ENCODE measurements around the gene RASGRF1. TPM values are rescaled to one million over a fixed set of nuclear protein-coding genes. Genes with fewer than 3 reads are reported as not detected.
A peak's percentile ranks its signal among the peaks of the same experiment; 100 is the strongest.

RASGRF1 gene
- polyA plus RNA-seq, 1 donor, result 0.61 TPM

- no peaks in the 10 kb centered on the region for H3K9me3 ChIP-seq (ENCODE audit: control insufficient read depth, low read depth, low read length)
- no peaks in the 10 kb centered on the region for H3K36me3 ChIP-seq (ENCODE audit: control insufficient read depth, insufficient read depth, low read length)
- DNase-seq, result no peak
- peaks cover 67% of the 10 kb centered on the region for H3K4me1 ChIP-seq (ENCODE audit: control insufficient read depth, insufficient read depth, low read length)
- peak overlapping the region; percentile 93 for H3K27ac ChIP-seq (ENCODE audit: low read length)
- no CpG with 5 or more reads among the region's 9 CpGs for WGBS (ENCODE audit: insufficient coverage, low lambda C conversion rate)
- no peak overlapping the region for H3K4me3 ChIP-seq (ENCODE audit: low read length)
- no peaks in the 10 kb centered on the region for H3K27me3 ChIP-seq (ENCODE audit: control insufficient read depth, insufficient read depth, low read length)
Measured at GRCh38 chr15:78989701-78990240, 100.8 kb downstream of the RASGRF1 start.

GRCh38 chr15:78988361-78988911 is 102.1 kb downstream of the RASGRF1 start:
- H3K27me3 ChIP-seq (ENCODE audit: control insufficient read depth, insufficient read depth, low read length), result no peaks in the 10 kb centered on the region
- no peak overlapping the region for H3K4me3 ChIP-seq (ENCODE audit: low read length)
- H3K27ac ChIP-seq (ENCODE audit: low read length), result peak overlapping the region; percentile 93
- WGBS (ENCODE audit: insufficient coverage, low lambda C conversion rate), result no CpG with 5 or more reads among the region's 7 CpGs
- H3K36me3 ChIP-seq (ENCODE audit: control insufficient read depth, insufficient read depth, low read length), result no peaks in the 10 kb centered on the region
- H3K4me1 ChIP-seq (ENCODE audit: control insufficient read depth, insufficient read depth, low read length), result peaks cover 54% of the 10 kb centered on the region
- DNase-seq, result peak; percentile 97 to 98
- no peaks in the 10 kb centered on the region for H3K9me3 ChIP-seq (ENCODE audit: control insufficient read depth, low read depth, low read length)

GRCh38 chr15:78987556-78988360 is 102.8 kb downstream of the RASGRF1 start:
- no peak for DNase-seq
- Histone ChIP-seq H3K36me3 (ENCODE audit: control insufficient read depth, insufficient read depth, low read length) (no peaks in the 10 kb centered on the region), H3K4me1 (ENCODE audit: control insufficient read depth, insufficient read depth, low read length) (peaks cover 47% of the 10 kb centered on the region), H3K9me3 (ENCODE audit: control insufficient read depth, low read depth, low read length) (no peaks in the 10 kb centered on the region), H3K27ac (ENCODE audit: low read length) (peak overlapping the region; percentile 93), H3K4me3 (ENCODE audit: low read length) (no peak overlapping the region), H3K27me3 (ENCODE audit: control insufficient read depth, insufficient read depth, low read length) (no peaks in the 10 kb centered on the region)
- WGBS (ENCODE audit: insufficient coverage, low lambda C conversion rate), result 100% methylated on average over 1 of the region's 10 CpGs

GRCh38 chr15:78985859-78986475 is 104.6 kb downstream of the RASGRF1 start:
- no peaks in the 10 kb centered on the region for H3K27me3 ChIP-seq (ENCODE audit: control insufficient read depth, insufficient read depth, low read length)
- H3K36me3 ChIP-seq (ENCODE audit: control insufficient read depth, insufficient read depth, low read length), result no peaks in the 10 kb centered on the region
- WGBS (ENCODE audit: insufficient coverage, low lambda C conversion rate), result 100% methylated on average over 2 of the region's 6 CpGs
- H3K27ac ChIP-seq (ENCODE audit: low read length), result no peak overlapping the region
- no peak overlapping the region for H3K4me3 ChIP-seq (ENCODE audit: low read length)
- no peak for DNase-seq
- H3K9me3 ChIP-seq (ENCODE audit: control insufficient read depth, low read depth, low read length), result no peaks in the 10 kb centered on the region
- peaks cover 29% of the 10 kb centered on the region for H3K4me1 ChIP-seq (ENCODE audit: control insufficient read depth, insufficient read depth, low read length)

- WGBS (ENCODE audit: insufficient coverage, low lambda C conversion rate), result no CpG with 5 or more reads among the region's 1 CpG
- H3K27ac ChIP-seq (ENCODE audit: low read length), result no peak overlapping the region
Measured at GRCh38 chr15:78984041-78984440, 106.5 kb downstream of the RASGRF1 start.

GRCh38 chr15:78983146-78983918 is 107.2 kb downstream of the RASGRF1 start:
- Histone ChIP-seq H3K4me3 (ENCODE audit: low read length) (no peak overlapping the region), H3K4me1 (ENCODE audit: control insufficient read depth, insufficient read depth, low read length) (peaks cover 13% of the 10 kb centered on the region), H3K27ac (ENCODE audit: low read length) (no peak overlapping the region), H3K9me3 (ENCODE audit: control insufficient read depth, low read depth, low read length) (no peaks in the 10 kb centered on the region), H3K36me3 (ENCODE audit: control insufficient read depth, insufficient read depth, low read length) (no peaks in the 10 kb centered on the region), H3K27me3 (ENCODE audit: control insufficient read depth, insufficient read depth, low read length) (no peaks in the 10 kb centered on the region)
- no peak for DNase-seq
- WGBS (ENCODE audit: insufficient coverage, low lambda C conversion rate), result no CpG with 5 or more reads among the region's 5 CpGs

More at GRCh38 chr15:78984041-78984440, 106.5 kb downstream of the RASGRF1 start:
- H3K4me3 ChIP-seq (ENCODE audit: low read length), result no peak overlapping the region
- DNase-seq, result no peak
- H3K36me3 ChIP-seq (ENCODE audit: control insufficient read depth, insufficient read depth, low read length), result no peaks in the 10 kb centered on the region
- peaks cover 18% of the 10 kb centered on the region for H3K4me1 ChIP-seq (ENCODE audit: control insufficient read depth, insufficient read depth, low read length)
- no peaks in the 10 kb centered on the region for H3K27me3 ChIP-seq (ENCODE audit: control insufficient read depth, insufficient read depth, low read length)
- no peaks in the 10 kb centered on the region for H3K9me3 ChIP-seq (ENCODE audit: control insufficient read depth, low read depth, low read length)

GRCh38 chr15:78982736-78983135 is 107.8 kb downstream of the RASGRF1 start:
- Histone ChIP-seq H3K27ac (ENCODE audit: low read length) (no peak overlapping the region), H3K36me3 (ENCODE audit: control insufficient read depth, insufficient read depth, low read length) (no peaks in the 10 kb centered on the region), H3K27me3 (ENCODE audit: control insufficient read depth, insufficient read depth, low read length) (no peaks in the 10 kb centered on the region), H3K4me3 (ENCODE audit: low read length) (no peak overlapping the region), H3K9me3 (ENCODE audit: control insufficient read depth, low read depth, low read length) (no peaks in the 10 kb centered on the region), H3K4me1 (ENCODE audit: control insufficient read depth, insufficient read depth, low read length) (peaks cover 7% of the 10 kb centered on the region)
- DNase-seq, result no peak
- WGBS (ENCODE audit: insufficient coverage, low lambda C conversion rate), result 90% methylated on average over 2 of the region's 10 CpGs

GRCh38 chr15:78981532-78982313 is 108.9 kb downstream of the RASGRF1 start:
- H3K27ac ChIP-seq (ENCODE audit: low read length), result no peak overlapping the region
- H3K4me1 ChIP-seq (ENCODE audit: control insufficient read depth, insufficient read depth, low read length), result peaks cover 8% of the 10 kb centered on the region
- H3K36me3 ChIP-seq (ENCODE audit: control insufficient read depth, insufficient read depth, low read length), result no peaks in the 10 kb centered on the region
- no peak for DNase-seq
- no peaks in the 10 kb centered on the region for H3K9me3 ChIP-seq (ENCODE audit: control insufficient read depth, low read depth, low read length)
- WGBS (ENCODE audit: insufficient coverage, low lambda C conversion rate), result no CpG with 5 or more reads among the region's 11 CpGs
- H3K4me3 ChIP-seq (ENCODE audit: low read length), result no peak overlapping the region
- H3K27me3 ChIP-seq (ENCODE audit: control insufficient read depth, insufficient read depth, low read length), result no peaks in the 10 kb centered on the region

- Histone ChIP-seq H3K36me3 (ENCODE audit: control insufficient read depth, insufficient read depth, low read length) (no peaks in the 10 kb centered on the region), H3K4me1 (ENCODE audit: control insufficient read depth, insufficient read depth, low read length) (peaks cover 8% of the 10 kb centered on the region), H3K4me3 (ENCODE audit: low read length) (no peak overlapping the region), H3K27me3 (ENCODE audit: control insufficient read depth, insufficient read depth, low read length) (no peaks in the 10 kb centered on the region), H3K9me3 (ENCODE audit: control insufficient read depth, low read depth, low read length) (no peaks in the 10 kb centered on the region), H3K27ac (ENCODE audit: low read length) (no peak overlapping the region)
- WGBS (ENCODE audit: insufficient coverage, low lambda C conversion rate), result 87% methylated on average over 3 of the region's 17 CpGs
- DNase-seq, result peak; percentile 68 to 74
Measured at GRCh38 chr15:78979456-78980320, 110.9 kb downstream of the RASGRF1 start.

Measured in large intestine (tissue), 3 donors.